Heart left ventricle (tissue), 13 donors: ENCODE measurements around the gene PTPRM.

Source experiments
- CTCF ChIP-seq, 12 donors: fragments of 200-600 bp; sonication (generic) in 4 of 12; IDR thresholded peaks; one replicate each; pipeline versions ENCODE4 v1.5.0 to v1.8.0; 2018 to 2022; ENCODE audit warnings: antibody characterized with exemption in 12 of 12, mild to moderate bottlenecking in 5 of 12
- POLR2A ChIP-seq, 2 donors: fragments of 450-650 bp; IDR thresholded peaks; one replicate each; pipeline ENCODE4 v1.6.1; 2017; ENCODE audit warnings: antibody characterized with exemption in 2 of 2, mild to moderate bottlenecking in 2 of 2, moderate library complexity in 2 of 2
- donor health status: ischemic (EF 13 %, LVEDD 7.1; RV severe dilation, severe dysfunction).
- donor health status: DM: no; HTN: yes; CAD: no.
- donor health status: DM: no; HTN: no; CAD: no.
- donor health status: ischemic (EF 25% LVEDD 6.9; RV normal size, moderate dysfunction).
- donor health status: ischemic (EF 25% LVEDD 5.7; RV mildly dilated, moderate dysfunction).
- donor health status: ischemic (EF 35%, LVEDD 5.7; RV mildly dilated, moderate dysfunction).
- donor health status: nonischemic (EF 11% LVEDD 7.7; RV severe dilation, severe dysfunction).
- donor health status: DM: yes; HTN: yes; CAD: no.
- donor health status: PGD.
- donor health status: ischemic (EF 29% LVEDD 5.4; RV normal size, mild dysfunction).
- donor health status: nonischemic (EF 23%, LVEDD 6.1; RV moderate dilation, normal function).

- TF ChIP-seq POLR2A (IDR thresholded peaks at IDR 0.05) = no peak
- no peak for TF ChIP-seq CTCF (IDR thresholded peaks at IDR 0.05)
Observed at GRCh38 chr18:7735626-7736175, 168.6 kb downstream of the PTPRM start.
